Loucy (cell line): ENCODE data around the gene ACOT13.
"Not testable (repeated sequence)": the region's sequence is repeated elsewhere in the genome, so short reads cannot be mapped to it uniquely, and the experiment has no call there.

Experiments
- H2AFZ ChIP-seq: fragments of 200-600 bp; sonication (generic); 2 replicates; pipeline ENCODE4 v1.6.0; 2016; ENCODE audit warnings: antibody characterized with exemption, mild to moderate bottlenecking, low read length, moderate library complexity
- H3F3A ChIP-seq: fragments of 200-600 bp; 2 replicates; pipeline ENCODE4 v1.6.0; 2016; ENCODE audit warnings: antibody characterized with exemption, low read depth, mild to moderate bottlenecking
- H3K27me3 ChIP-seq: fragments of 200-600 bp; sonication (generic); 2 replicates; pipeline ENCODE4 v1.6.1; 2014; ENCODE audit warnings: low read length, mild to moderate bottlenecking; ENCODE audit not compliant: insufficient read depth, poor library complexity, severe bottlenecking
- H3K36me3 ChIP-seq: fragments of 200-600 bp; sonication (generic); 2 replicates; pipeline ENCODE4 v1.6.1; 2016; ENCODE audit warnings: low read length; ENCODE audit not compliant: insufficient read depth
- H3K4me1 ChIP-seq: fragments of 200-600 bp; sonication (generic); 2 replicates; pipeline ENCODE4 v1.5.1; 2014; ENCODE audit warnings: low read length, mild to moderate bottlenecking; ENCODE audit not compliant: insufficient read depth, poor library complexity, severe bottlenecking
- H3K4me2 ChIP-seq: fragments of 200-600 bp; sonication (generic); 2 replicates; pipeline ENCODE4 v1.6.0; 2014; ENCODE audit warnings: antibody characterized with exemption, low read length, low read depth, mild to moderate bottlenecking; ENCODE audit not compliant: poor library complexity, severe bottlenecking
- H3K4me3 ChIP-seq: fragments of 200-600 bp; sonication (generic); 2 replicates; pipeline ENCODE4 v1.5.1; 2014; ENCODE audit warnings: low read length, mild to moderate bottlenecking, mixed read lengths; ENCODE audit not compliant: poor library complexity, severe bottlenecking
- H3K79me2 ChIP-seq: fragments of 200-600 bp; sonication (generic); 2 replicates; pipeline ENCODE4 v1.6.1; 2014; ENCODE audit warnings: low read length; ENCODE audit not compliant: insufficient read depth
- H3K9ac ChIP-seq: fragments of 200-600 bp; sonication (generic); 2 replicates; pipeline ENCODE4 v1.6.0; 2014; ENCODE audit warnings: mild to moderate bottlenecking, low read depth, low read length, moderate library complexity; ENCODE audit not compliant: poor library complexity, severe bottlenecking
- H3K9me2 ChIP-seq: fragments of 200-600 bp; sonication (generic); replicated peaks from 2 replicates; pipeline ENCODE4 v1.6.1; 2016; ENCODE audit warnings: low read depth, low read length, mixed read lengths
- H3K9me3 ChIP-seq: fragments of 200-600 bp; sonication (generic); 2 replicates; pipeline ENCODE4 v1.6.1; 2014; ENCODE audit warnings: mild to moderate bottlenecking, antibody characterized with exemption, low read length, low read depth; ENCODE audit not compliant: insufficient read depth
- H4K20me1 ChIP-seq: fragments of 200-600 bp; sonication (generic); 2 replicates; pipeline ENCODE4 v1.6.0; 2014; ENCODE audit warnings: antibody characterized with exemption, low read length, mild to moderate bottlenecking; ENCODE audit not compliant: insufficient read depth, poor library complexity, severe bottlenecking
- CTCF ChIP-seq: fragments of 200-600 bp; sonication (generic); conservative IDR thresholded peaks from 2 replicates; pipeline ENCODE4 v1.5.1; 2014; ENCODE audit warnings: mild to moderate bottlenecking, antibody characterized with exemption, low read length
- EZH2phosphoT487 ChIP-seq: fragments of 200-600 bp; IDR thresholded peaks from 2 replicates; pipeline ENCODE4 v1.6.1; 2018; ENCODE audit warnings: antibody characterized with exemption, mild to moderate bottlenecking, moderate library complexity, borderline replicate concordance

Gene ACOT13

GRCh38 chr6:24731456-24732134, 64.7 kb downstream of the ACOT13 start:
- not testable (repeated sequence) for H3K27me3 ChIP-seq, H3K4me3 ChIP-seq, H2AFZ ChIP-seq, H3K4me1 ChIP-seq, H3K4me2 ChIP-seq, H3K79me2 ChIP-seq, H3F3A ChIP-seq, H4K20me1 ChIP-seq, H3K36me3 ChIP-seq, H3K9ac ChIP-seq, H3K9me2 ChIP-seq
- H3K9me3 ChIP-seq: peaks cover 10% of the 10 kb centered on the region; the same call in 1 of the 2 replicates

- Histone ChIP-seq H3K36me3 (no peaks in the 10 kb centered on the region), H3K9me3 (peaks cover 10% of the 10 kb centered on the region; the same call in 1 of the 2 replicates), H3K4me3 (no peak overlapping the region), H3F3A (no peaks in the 10 kb centered on the region), H4K20me1 (no peaks in the 10 kb centered on the region), H3K4me1 (no peaks in the 10 kb centered on the region), H3K9me2 (no peaks in the 10 kb centered on the region), H3K4me2 (no peak overlapping the region), H3K27me3 (peaks cover 6% of the 10 kb centered on the region), H2AFZ (no peak overlapping the region), H3K79me2 (no peaks in the 10 kb centered on the region), H3K9ac (no peak overlapping the region)
- TF ChIP-seq EZH2phosphoT487 (no peak), CTCF (no peak)
These were observed 67.3 kb downstream of the ACOT13 start for GRCh38 chr6:24734166-24734565.

GRCh38 chr6:24734710-24735109, 67.8 kb downstream of the ACOT13 start:
- not testable (repeated sequence) for H2AFZ ChIP-seq, H4K20me1 ChIP-seq, H3K27me3 ChIP-seq, H3K4me2 ChIP-seq, H3K9me2 ChIP-seq, H3K4me3 ChIP-seq, H3K9ac ChIP-seq, H3F3A ChIP-seq, H3K79me2 ChIP-seq, H3K4me1 ChIP-seq, H3K36me3 ChIP-seq
- peaks cover 10% of the 10 kb centered on the region; the same call in 1 of the 2 replicates for H3K9me3 ChIP-seq

GRCh38 chr6:24738741-24739140, 71.9 kb downstream of the ACOT13 start:
- no peaks in the 10 kb centered on the region for H3K9me3 ChIP-seq
- no peaks in the 10 kb centered on the region for H3K9me2 ChIP-seq
- H3K4me1 ChIP-seq: no peaks in the 10 kb centered on the region
- H3K36me3 ChIP-seq: no peaks in the 10 kb centered on the region
- H3K4me3 ChIP-seq: no peak overlapping the region
- no peak overlapping the region for H2AFZ ChIP-seq
- no peaks in the 10 kb centered on the region for H3K27me3 ChIP-seq
- TF ChIP-seq EZH2phosphoT487 (no peak), CTCF (no peak)
- no peak overlapping the region for H3K9ac ChIP-seq
- no peaks in the 10 kb centered on the region for H3K79me2 ChIP-seq
- no peak overlapping the region for H3K4me2 ChIP-seq
- H4K20me1 ChIP-seq: no peaks in the 10 kb centered on the region
- no peaks in the 10 kb centered on the region for H3F3A ChIP-seq
